Measurements from ENCODE around the gene GRID2IP. TPM values are rescaled to one million over a fixed set of nuclear protein-coding genes. Genes with fewer than 3 reads are reported as not detected.

The GRID2IP gene
- total and polyA plus RNA-seq, 10 of the 15 experiments (the other 5 are each of a cell fraction or from before 2014, with no cell fraction given) = not detected

DNA sequence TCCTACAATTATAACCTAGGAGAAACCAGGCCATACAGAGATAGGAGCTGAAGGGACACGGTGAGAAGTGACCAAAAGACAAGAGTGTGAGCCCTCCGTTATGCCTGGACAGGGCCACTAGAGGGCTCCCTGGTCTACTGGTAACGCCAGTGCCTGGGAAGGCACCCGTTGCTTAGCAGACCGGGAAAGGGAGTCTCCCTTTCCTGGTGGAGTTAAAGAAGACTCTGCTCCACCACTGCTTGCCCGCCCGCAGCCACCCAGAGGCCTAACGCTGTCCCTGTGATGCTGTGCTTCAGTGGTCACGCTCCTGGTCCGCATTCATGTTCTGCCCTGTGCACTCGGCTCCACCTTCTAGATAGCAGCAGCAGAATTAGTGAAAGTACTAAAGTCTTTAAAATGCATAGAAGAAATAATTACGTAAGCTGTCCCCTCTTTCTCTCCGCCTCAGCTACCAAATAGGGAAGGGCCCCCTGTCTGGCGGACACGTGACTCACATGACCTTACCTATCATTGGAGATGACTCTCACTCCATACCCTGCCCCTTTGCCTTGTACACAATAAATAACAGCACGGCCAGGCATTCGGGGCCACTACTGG is 34.8 kb downstream of the GRID2IP start (continued):
- TF ChIP-seq ATF2 (IDR thresholded peaks at IDR 0.05; ENCODE audit: low read length) (no peak), IKZF1 (conservative IDR thresholded peaks at IDR 0.05) (peak; percentile 59), PAX5 (IDR thresholded peaks at IDR 0.05; ENCODE audit: borderline replicate concordance, low read depth, low read length) (peak; percentile 47; the same call in 1 of the 2 replicates), RAD51 (IDR thresholded peaks at IDR 0.05) (peak; percentile 35; the same call in 1 of the 2 replicates)

DNA sequence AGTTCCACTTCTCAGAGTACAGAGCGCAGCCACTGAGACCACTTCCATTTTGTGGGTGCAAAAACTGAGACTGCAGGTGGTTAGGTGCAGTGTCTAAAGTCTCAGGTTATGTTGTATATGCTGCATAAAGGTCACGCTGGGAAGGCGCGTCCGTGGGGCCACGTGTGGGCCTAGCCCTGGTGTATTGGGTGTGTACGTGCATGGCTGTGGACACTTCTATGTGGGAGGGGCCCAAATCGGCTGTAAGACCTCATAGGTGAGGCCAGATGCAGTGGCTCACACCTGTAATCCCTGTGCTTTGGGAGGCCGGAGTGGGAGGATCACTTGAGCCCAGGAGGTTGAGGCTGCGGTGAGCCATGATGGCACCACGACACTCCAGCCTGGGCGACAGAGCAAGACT is 37.7 kb downstream of the GRID2IP start:
- Histone ChIP-seq H3K4me3 (no peak overlapping the region), H3K4me1 (ENCODE audit: control insufficient read depth, insufficient read depth, low read length) (peaks cover 3% of the 10 kb centered on the region; the same call in 1 of the 2 replicates), H3K79me2 (ENCODE audit: control insufficient read depth, insufficient read depth, low read length) (no peaks in the 10 kb centered on the region), H3K4me2 (ENCODE audit: control insufficient read depth, insufficient read depth) (no peak overlapping the region), H3K27me3 (replicated peaks in 1 of 2; ENCODE audit: control insufficient read depth in 2 of 2, insufficient read depth in 2 of 2, low read length in 1 of 2) (no peaks in the 10 kb centered on the region), H4K20me1 (ENCODE audit: control insufficient read depth, insufficient read depth) (no peaks in the 10 kb centered on the region), H3K27ac (ENCODE audit: control insufficient read depth, insufficient read depth) (no peak overlapping the region), H2AFZ (ENCODE audit: control insufficient read depth, low read depth, low read length) (no peak overlapping the region), H3K36me3 (ENCODE audit: control insufficient read depth in 2 of 2, insufficient read depth in 2 of 2, low read length in 1 of 2) (no peaks in the 10 kb centered on the region), H3K9me3 (replicated peaks; ENCODE audit: control insufficient read depth, insufficient read depth, low read length) (no peaks in the 10 kb centered on the region), H3K9ac (ENCODE audit: control insufficient read depth, insufficient read depth, low read length) (no peak overlapping the region)
- DNase-seq (ENCODE audit: low read depth, low spot score) (no peak), ATAC-seq (no peak), FAIRE-seq (no peak)
- ChIA-PET POLR2A (interaction anchor here (0.6 kb wide), 1 partner anchor 344 kb away, joined by 3 read pairs; no protein-coding TSS in a partner anchor), RAD21 (ENCODE audit: unreplicated experiment) (no interaction called here), SMC1A (ENCODE audit: uncharacterized antibody, unreplicated experiment) (no interaction called here), CTCF (no interaction called here)
- 65% methylated on average over 11 of the region's 12 CpGs for WGBS (ENCODE audit: insufficient coverage, insufficient replicate concordance, low lambda C conversion rate, missing lambda C conversion rate)
- TF ChIP-seq MYB (IDR thresholded peaks at IDR 0.05; ENCODE audit: borderline replicate concordance, low read depth, low read length) (no peak), NRF1 (conservative IDR thresholded peaks at IDR 0.05; ENCODE audit: low read depth, low read length) (no peak)
- TF ChIP-seq, protein P1, sequence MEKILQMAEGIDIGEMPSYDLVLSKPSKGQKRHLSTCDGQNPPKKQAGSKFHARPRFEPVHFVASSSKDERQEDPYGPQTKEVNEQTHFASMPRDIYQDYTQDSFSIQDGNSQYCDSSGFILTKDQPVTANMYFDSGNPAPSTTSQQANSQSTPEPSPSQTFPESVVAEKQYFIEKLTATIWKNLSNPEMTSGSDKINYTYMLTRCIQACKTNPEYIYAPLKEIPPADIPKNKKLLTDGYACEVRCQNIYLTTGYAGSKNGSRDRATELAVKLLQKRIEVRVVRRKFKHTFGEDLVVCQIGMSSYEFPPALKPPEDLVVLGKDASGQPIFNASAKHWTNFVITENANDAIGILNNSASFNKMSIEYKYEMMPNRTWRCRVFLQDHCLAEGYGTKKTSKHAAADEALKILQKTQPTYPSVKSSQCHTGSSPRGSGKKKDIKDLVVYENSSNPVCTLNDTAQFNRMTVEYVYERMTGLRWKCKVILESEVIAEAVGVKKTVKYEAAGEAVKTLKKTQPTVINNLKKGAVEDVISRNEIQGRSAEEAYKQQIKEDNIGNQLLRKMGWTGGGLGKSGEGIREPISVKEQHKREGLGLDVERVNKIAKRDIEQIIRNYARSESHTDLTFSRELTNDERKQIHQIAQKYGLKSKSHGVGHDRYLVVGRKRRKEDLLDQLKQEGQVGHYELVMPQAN (conservative IDR thresholded peaks at IDR 0.05) = no peak
- in situ Hi-C loops (cut with MboI) (no loop called here), intact Hi-C loops (cut with micrococcal nuclease; ENCODE audit: unreplicated experiment) (no loop called here)
- no TSS peak for BruUV-seq (replicated peaks)

Data from GM12878 (cell line).